Vagina (tissue), 2 donors: ENCODE data around the gene FLYWCH2.

Source experiments
- CTCF ChIP-seq, 3 experiments: fragments of 450-650 bp in 2 of 3; fragments of 200-600 bp in 1 of 3; sonication (generic) in 1 of 3; IDR thresholded peaks; one replicate each; pipeline ENCODE4 v1.5.1; 2017 to 2019; ENCODE audit warnings: antibody characterized with exemption in 3 of 3, mild to moderate bottlenecking in 2 of 3, moderate library complexity in 2 of 3
- POLR2A ChIP-seq, 2 donors: fragments of 450-650 bp; IDR thresholded peaks; one replicate each; pipeline ENCODE4 v1.6.1; 2017; ENCODE audit warnings: antibody characterized with exemption in 2 of 2, mild to moderate bottlenecking in 2 of 2, moderate library complexity in 2 of 2

- no peak for TF ChIP-seq CTCF (IDR thresholded peaks at IDR 0.05)
- no peak for TF ChIP-seq POLR2A (IDR thresholded peaks at IDR 0.05)
These were observed 23.0 kb downstream of the FLYWCH2 start for GRCh38 chr16:2905988-2906387.
